Cortex of kidney (tissue), 1 donor: Measurements from ENCODE around the gene PDE2A.

ENCODE experiments used
- DNase-seq: peaks from one replicate; lab custom pipeline; 2025; lab: John Stamatoyannopoulos, UW

PDE2A gene

GRCh38 chr11:72613450-72613849, 60.8 kb downstream of the PDE2A start:
- DNase-seq: no peak

GRCh38 chr11:72609476-72609875, 64.7 kb downstream of the PDE2A start:
- no peak for DNase-seq

GRCh38 chr11:72609045-72609444, 65.2 kb downstream of the PDE2A start:
- DNase-seq: no peak

- DNase-seq: no peak
Measured at GRCh38 chr11:72607496-72607895, 66.7 kb downstream of the PDE2A start.

GRCh38 chr11:72606748-72607468, 67.3 kb downstream of the PDE2A start:
- no peak for DNase-seq

GRCh38 chr11:72605973-72606747, 68.1 kb downstream of the PDE2A start:
- no peak for DNase-seq

- no peak for DNase-seq
Measured at GRCh38 chr11:72604256-72604655, 70.0 kb downstream of the PDE2A start.

- no peak for DNase-seq
Measured at GRCh38 chr11:72602250-72602904, 71.8 kb downstream of the PDE2A start.

- no peak for DNase-seq
Measured at GRCh38 chr11:72600557-72600956, 73.7 kb downstream of the PDE2A start.

GRCh38 chr11:72599325-72600117, 74.7 kb downstream of the PDE2A start:
- no peak for DNase-seq

- DNase-seq: no peak
Measured at GRCh38 chr11:72598906-72599305, 75.3 kb downstream of the PDE2A start.

- no peak for DNase-seq
Measured at GRCh38 chr11:72598466-72598865, 75.8 kb downstream of the PDE2A start.

- no peak for DNase-seq
Measured at GRCh38 chr11:72597721-72598120, 76.5 kb downstream of the PDE2A start.

- no peak for DNase-seq
Measured at GRCh38 chr11:72595292-72595684, 78.9 kb downstream of the PDE2A start.

- DNase-seq: no peak
Measured at GRCh38 chr11:72594493-72595291, 79.5 kb downstream of the PDE2A start.

- no peak for DNase-seq
Measured at GRCh38 chr11:72592698-72593495, 81.3 kb downstream of the PDE2A start.

GRCh38 chr11:72591785-72592502, 82.3 kb downstream of the PDE2A start:
- DNase-seq: no peak

- no peak for DNase-seq
Measured at GRCh38 chr11:72591023-72591422, 83.2 kb downstream of the PDE2A start.

- no peak for DNase-seq
Measured at GRCh38 chr11:72589802-72590761, 84.1 kb downstream of the PDE2A start.
